Stimulated activated CD4-positive, alpha-beta T cell treated with anti-CD3 and anti-CD28 coated beads, Interleukin-15, amount 100 ng/mL, for 24 hours (primary cell): ENCODE data around the gene ARSD.

Experiments used
- DNase-seq: peaks from one replicate; pipeline ENCODE4 v3.0.0-alpha.2; 2020

The ARSD gene

DNA sequence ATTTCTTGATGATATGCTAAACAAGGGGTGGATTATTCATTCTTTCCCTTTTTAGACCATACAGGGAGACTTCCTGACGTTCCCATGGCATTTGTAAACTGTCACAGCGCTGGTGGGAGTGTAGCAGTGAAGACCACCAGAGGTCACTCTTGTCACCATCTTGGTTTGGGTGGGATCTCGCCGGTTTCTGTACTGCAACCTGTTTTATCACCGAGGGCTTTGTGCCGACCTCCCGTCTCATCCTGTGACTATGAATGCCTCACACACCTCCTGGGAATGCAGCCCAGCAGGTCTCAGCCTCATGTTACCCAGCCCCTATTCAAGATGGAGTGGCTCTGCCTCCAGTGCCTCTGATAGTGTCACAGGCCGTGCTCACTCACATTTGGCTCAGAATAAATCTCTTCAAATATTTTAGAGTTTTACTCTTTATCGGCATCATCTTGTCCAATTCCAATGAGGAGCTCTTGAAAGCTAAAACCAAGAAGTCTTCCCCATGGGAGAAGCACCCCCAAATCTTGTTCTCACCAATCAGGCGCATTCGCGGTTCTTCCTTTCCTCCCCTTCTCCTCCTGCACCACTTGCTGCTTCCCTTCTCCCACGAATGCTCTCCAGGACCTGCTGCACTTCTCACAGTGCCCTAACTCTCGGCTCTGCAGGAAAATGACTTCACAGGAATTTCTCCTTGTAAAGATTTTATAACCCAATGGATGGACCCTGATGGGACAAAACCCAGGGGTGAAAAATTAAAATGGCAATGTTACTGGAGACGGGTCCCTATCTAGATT is 39.2 kb downstream of the ARSD start:
- DNase-seq: peak; percentile 2

DNA sequence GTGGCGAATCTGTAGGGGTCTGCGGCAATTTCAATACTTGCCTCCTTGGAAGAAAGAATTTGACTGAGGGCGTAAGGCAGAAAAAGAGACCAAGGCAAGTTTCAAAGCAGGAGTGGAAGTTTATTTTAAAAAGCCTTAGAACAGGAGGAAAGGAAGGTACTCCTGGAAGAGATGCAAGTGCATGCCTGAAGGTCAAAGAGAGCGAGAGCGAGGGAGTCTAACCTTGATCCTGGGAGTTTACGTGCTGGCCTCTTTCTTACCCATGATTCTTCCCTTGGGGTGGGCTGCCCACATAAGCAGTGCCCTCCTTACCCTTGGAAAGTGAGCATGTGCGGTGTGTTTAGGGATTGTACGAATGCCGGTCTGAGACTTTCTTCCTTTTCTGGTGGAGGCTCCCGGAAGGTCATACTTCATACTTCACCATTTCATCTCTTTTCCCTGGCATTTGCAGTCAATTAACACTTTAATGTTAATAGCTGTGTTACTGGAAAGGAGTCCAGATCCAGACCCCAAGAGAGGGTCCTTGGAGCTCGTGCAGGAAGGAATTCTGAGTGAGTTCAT is 40.0 kb downstream of the ARSD start:
- no peak for DNase-seq

DNA sequence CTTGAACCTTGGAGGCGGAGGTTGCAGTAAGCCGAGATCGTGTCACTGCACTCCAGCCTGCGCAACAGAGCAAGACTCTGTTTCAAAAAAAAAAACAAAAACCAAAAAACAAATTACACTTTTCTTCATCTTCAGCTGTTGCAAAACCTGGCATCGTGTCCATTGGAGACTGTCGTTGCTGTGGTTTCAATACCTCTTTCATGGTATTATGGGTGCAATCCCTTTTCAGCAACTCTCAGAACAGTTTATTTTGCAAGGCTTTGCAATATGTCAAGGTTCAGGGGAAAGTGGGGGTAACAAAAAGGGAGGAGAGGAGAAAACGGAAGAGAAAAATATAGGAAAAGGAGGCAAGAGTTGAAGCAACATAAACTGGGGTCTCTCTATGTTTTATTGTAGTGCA is 40.8 kb downstream of the ARSD start:
- DNase-seq: no peak

DNA sequence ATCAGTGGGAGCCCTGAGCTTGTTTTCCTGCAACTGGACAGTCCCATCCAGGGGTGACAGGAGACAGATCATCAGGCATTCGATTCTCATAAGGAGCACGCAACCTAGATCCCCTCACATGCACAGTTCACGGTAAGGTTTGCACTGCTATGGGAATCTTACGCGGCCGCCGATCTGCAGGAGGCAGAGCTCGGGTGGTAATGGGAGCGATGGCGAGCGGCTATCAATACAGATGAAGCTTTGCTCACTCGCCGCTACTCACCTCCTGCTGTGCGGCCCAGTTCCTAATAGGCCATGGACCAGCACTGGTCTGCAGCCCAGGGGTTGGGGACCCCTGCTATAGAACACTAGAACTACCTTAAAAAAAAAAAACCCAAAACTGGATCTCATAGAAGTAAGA is 45.4 kb downstream of the ARSD start:
- no peak for DNase-seq

DNA sequence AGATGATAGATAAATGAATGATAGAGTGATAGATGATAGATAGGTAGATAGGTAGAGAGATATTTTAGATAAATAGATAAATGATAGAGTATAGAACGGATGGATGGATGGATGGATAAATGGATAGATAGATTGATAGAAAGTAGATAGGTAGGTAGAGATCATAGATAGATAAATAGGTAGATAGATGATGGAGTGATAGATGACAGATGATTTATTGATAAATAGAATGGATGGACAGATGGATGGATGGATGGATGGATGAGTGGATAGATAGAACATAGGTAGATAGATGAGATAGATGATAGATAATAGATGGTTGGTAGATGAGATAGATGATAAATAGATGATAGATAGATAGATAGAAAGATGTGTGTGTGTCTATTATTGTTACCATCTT is 49.5 kb downstream of the ARSD start:
- DNase-seq: no peak

DNA sequence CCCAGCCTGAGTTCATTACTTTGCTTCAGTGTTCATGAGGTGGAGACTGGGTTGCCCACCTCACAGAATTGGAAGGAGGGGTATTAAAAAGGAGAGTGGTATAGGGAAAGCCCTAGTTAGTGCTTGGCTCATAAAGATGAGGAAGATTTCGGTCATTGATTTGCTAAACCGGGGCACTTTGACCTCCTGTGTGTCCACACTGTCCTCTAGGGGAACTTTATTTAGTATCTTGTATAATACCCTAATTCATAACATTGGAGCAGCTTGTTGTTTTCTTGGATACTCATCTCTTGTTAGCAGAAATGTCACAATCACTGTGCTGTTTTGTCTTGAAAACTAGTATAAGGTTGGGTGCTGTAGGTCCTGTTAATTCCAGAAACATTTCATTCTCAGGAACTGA is 50.6 kb downstream of the ARSD start:
- no peak for DNase-seq

DNA sequence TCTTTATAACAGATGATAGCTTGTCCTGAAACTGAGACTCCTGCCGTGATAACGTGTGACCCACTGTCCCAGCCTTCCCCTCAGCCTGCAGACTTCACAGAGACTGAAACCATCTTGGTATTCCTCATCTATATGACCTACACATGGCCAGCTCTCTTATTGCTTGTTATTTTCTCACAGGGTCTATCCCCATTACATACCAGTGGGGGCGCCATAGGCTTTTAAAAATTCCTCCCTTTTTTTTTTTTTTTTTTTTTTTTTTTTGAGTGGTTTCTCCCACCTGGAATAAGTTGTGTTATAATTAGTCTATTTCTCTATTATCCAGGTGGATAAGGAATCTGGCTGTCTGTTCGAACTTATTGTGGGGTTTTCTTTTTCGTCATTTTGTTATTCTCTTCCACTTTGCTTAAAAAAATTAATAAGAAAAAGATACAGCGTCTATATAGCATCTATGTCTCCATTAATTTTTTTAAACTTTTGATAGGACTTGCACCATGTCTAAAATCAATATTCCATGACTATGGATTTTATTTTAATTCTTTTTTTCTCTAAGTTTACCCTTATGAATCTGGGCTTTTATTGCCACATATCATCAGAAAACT is 53.2 kb downstream of the ARSD start:
- DNase-seq: no peak

DNA sequence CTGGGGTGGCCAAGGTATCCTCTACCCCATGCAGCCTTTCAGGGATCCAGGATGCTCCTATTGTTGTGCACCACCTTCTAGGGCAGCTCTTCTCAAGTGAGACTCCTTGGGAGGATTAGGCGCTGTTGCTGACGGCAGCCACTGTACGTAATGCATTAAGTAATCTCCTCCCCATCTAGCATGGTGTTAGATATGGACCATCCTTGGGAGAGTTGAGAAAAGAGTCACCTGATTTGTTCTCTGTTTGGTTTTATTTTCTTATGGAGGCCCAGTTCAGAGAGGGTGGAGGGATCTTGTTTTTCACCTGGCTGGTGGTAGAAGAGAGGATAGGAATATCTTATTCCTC is 54.0 kb downstream of the ARSD start:
- no peak for DNase-seq

DNA sequence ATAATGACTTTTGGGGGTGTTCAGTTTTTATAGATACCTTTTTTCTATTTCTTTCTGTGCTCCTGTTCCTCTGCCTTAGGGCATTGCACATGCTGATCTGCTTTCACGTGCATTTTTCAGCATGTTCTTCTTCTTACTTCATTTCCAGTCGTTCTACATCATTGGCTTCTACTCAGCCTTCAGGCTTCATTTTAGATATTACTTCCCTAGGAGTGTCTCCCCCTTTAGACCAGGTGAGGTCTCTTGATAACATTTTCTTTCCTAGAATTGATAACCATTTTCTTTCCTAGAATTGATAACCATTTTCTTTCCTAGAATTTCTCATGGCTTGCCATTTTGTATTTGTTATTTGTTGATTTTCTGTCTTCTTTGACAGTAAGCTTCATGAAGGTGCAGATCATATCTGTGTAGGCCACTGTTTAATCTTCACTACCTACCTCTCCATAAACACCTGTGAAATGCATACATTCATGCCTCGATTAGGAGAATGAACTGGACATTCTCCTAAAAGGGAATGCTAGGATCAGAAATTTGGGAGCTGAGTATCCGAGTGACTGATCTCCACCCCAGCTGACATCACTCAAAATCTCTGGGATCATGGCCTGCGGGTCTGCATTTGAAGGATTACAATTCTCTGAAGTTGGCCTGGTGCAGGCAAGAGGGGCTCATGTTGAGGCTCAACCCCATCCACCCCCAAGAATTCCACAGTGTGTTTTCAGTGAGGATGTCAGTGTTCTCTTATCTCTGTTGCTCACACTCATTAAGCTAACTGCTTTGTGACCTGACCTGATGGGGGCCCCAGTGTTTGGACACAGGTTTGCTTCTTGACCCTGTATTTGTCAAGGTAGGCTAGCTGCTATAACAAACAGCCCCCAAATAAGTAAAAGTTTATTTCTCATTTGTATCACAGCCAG is 54.7 kb downstream of the ARSD start:
- no peak for DNase-seq

DNA sequence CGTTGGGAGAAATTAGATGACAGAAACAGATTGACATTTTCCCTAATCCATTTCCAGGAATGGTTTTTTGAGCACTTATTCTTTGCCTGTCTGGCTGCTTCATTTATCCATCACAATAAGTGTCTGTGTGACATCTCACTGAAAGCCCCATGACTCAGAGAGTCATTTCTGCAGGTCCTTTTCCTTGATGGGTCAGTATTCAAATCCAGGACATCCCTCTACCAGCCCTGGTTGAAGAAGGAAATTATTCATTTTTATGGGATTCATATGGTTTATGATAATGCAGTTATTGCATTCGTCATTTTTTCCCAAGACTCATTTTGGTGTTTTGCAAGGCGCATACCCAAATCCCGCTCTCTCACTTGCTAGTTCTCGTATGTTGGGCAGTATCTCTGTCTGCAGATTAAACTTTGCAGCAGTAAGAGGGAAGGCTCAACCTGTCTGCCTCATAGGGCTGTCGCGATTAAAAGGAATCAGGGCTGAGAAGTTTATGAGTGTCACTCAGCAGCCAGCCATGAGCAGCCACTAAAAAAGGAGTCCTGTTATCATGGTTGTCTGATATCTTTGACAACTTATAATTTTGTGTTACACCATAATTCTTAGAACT is 56.4 kb downstream of the ARSD start:
- no peak for DNase-seq

DNA sequence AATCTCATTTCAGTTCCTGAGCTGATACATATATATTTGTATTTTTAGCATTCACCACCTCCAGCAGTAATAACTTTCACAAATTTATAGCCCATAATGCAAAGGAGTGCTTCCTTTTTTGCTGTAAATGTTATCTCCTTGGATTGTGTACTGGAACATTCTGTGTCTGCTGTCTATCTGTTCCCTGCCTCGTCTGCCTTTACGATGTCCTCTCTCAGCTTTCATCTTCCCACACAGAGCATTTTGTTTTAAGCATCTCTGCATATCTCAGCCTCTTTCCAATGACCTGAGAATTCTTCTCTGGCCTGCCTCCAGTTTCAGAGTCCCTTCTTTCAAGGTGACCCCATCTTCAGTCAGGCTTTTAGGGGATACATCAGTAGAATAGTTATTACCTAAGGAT is 57.3 kb downstream of the ARSD start:
- no peak for DNase-seq

DNA sequence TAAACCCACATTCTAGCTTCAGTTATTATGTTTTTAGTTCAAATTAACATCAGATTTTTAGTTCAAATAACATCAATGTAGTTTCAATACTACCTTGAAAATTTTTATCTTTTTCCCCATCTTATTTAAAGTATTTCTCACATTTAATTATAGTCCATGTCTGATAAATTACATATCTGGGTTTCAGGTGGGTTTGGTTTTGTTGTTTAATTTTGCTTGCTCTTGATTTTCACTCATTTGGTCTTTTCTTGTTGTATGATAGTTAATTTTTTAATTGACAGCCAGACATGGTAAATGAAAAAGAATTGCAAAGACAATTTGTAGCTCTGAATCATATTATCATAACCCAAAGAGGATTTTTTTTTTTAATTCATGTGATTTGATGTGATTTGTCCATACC is 58.5 kb downstream of the ARSD start:
- no peak for DNase-seq

DNA sequence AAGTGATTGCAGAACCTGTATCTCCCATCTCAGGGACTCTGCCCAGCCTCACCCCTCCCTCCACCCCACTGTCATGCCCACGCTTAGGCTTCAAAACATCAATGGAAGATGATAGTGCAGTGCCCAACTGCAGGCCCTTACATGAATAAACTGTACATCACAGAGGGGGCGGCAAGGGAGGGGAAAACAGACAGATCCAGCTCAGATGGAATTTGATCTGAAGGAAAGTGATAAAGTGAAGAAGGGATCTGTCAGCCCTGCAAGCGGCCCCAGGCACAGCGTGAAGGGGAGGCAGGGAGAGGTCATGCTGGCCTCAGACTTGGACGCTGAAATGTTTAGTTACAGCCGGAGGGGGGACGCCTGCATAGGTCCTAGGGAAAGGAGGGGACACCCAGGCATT is 61.9 kb downstream of the ARSD start:
- no peak for DNase-seq

DNA sequence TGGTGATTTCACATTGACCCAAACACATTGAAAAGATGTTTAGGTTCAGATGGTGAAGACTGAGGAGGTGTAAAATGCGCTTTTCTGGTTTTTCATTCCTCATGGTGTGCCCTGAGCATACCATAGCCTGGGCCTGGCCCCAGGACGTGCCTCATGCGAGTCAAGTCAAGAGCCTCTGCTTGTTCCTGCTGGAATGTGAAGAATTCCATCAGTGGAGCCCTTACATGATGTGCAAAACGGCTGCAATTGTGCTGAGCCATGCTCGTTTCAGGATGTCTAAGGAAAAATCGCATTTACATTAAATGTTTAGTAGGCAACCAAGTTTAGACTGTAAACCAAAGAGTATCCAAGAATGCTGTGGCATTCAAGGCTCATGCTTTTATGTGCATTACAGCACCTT is 65.5 kb downstream of the ARSD start:
- DNase-seq: no peak

DNA sequence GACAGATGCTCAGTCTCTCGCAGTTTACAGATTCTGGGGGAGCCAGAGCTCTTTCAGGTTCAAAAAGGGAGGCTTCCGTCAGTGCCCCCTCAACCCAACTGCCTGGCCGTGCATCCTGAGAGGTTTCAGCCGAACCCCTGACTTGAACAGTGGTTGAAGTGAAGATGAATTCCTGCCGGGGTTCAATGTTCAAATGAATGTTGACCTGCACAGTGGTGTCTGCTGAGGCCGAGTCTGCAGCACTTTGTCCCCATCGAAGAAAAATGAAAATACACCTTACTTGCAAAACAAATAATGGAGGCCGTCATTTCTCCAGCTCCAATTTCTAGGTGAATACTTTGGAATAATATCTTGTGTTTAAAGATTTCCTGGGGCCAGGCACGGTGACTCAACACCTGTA is 66.7 kb downstream of the ARSD start:
- DNase-seq: no peak

DNA sequence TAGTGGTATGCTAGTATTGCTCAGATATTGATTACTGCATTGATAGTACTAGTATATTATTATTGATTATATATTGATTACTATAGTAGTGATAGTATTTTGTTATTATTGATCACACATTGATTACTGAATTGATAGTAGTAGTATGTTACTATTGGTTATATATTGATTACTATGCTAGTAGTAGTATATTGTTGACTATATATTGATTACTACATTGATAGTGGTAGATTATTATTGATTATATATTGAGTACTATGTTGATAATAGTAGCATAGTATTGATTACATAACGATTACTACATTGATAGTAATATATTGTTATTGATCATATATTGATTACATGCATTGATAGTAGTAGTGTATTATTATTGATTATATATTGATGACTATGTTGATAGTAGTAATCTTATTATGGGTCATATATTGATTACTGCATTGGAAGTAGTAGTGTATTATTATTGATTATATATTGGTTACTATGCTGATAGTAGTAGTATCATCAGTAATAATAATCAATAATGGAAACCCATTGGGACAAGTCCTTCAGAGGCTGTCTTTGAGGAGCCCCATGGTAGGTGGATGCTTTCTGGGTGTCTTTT is 69.8 kb downstream of the ARSD start:
- DNase-seq: no peak

DNA sequence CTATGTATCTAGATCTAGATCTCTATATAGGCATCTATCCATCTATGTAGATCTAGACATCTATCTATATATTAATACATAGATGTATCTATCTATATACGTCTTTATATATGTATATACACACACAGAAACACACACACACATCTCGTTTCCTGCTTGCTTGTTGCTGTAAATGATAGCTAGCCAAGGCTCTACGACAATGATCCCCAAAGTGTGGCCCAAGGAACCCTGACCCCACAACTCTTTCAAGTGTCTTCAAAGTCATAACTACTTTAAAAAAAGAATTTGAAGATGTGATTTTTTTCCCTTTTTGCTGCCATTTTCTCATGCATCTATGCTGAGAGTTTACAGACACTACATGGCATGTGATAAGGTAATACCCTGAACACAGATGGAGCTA is 71.6 kb downstream of the ARSD start:
- DNase-seq: no peak

DNA sequence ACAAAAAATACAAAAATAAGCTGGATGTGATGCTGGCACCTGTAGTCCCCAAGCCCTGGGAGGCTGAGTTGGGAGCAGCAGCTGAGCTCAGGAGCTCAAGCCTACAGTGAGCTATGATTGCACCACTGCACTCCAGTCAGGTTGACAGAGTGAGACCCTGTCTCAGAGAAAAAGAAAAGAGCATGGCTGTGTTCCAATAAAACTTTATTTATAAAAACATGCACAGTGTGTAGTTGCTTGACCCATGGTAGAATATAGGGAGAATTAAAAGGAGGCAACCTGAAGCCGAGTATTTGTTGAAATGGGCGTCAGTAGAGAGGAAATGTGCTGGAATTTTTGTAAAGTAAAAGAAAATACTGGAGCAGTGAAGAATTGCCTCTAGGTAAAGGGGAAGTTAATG is 73.4 kb downstream of the ARSD start:
- DNase-seq: no peak

DNA sequence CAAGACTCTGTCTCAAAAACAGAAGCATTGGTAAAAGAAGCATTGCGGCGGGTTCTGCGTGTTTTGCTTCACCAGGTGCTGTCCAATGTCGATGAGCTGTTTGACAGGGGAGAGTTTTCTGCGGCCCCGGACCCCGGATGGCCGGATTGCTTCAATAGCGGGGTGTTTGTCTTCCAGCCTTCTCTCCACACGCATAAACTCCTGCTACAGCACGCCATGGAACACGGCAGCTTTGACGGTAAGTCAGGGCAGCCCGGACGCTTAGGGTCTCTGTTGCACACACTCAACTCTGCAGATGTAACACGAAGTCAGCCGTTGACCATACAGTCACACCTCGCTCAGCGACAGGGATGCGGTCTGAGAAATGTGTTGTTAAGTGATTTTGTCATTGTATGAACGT is 74.2 kb downstream of the ARSD start:
- no peak for DNase-seq
